Vagina (tissue), 2 donors: ENCODE results near the gene RASD1. TPM values are rescaled to one million over a fixed set of nuclear protein-coding genes. Genes with fewer than 3 reads are reported as not detected.
"Not testable (repeated sequence)": the region's sequence is repeated elsewhere in the genome, so short reads cannot be mapped to it uniquely, and the experiment has no call there.

ENCODE experiments used
- DNase-seq, 2 donors: peaks; one replicate each; pipeline ENCODE4 v3.0.0-alpha.2; 2017; ENCODE audit errors: extremely low spot score in 2 of 2
- H3K27ac ChIP-seq: fragments of 200-600 bp; sonication (generic); one replicate; pipeline ENCODE4 v1.5.1; 2019
- H3K27me3 ChIP-seq: fragments of 200-600 bp; sonication (generic); one replicate; pipeline ENCODE4 v1.5.1; 2019
- H3K36me3 ChIP-seq, 2 donors: fragments of 200-600 bp; sonication (generic); one replicate each; pipeline ENCODE4 v1.5.1; 2017 to 2019
- H3K4me1 ChIP-seq: fragments of 200-600 bp; sonication (generic); one replicate; pipeline ENCODE4 v1.5.1; 2019
- H3K4me3 ChIP-seq, 2 donors: fragments of 200-600 bp; sonication (generic); 1 replicate in 1 of 2; 2 replicates in 1 of 2; pipeline ENCODE4 v1.5.1; 2016 to 2019
- H3K9me3 ChIP-seq: fragments of 200-600 bp; sonication (generic); one replicate; pipeline ENCODE4 v1.5.1; 2019
- POLR2A ChIP-seq, 2 donors: fragments of 450-650 bp; IDR thresholded peaks; one replicate each; pipeline ENCODE4 v1.6.1; 2017; ENCODE audit warnings: antibody characterized with exemption in 2 of 2, mild to moderate bottlenecking in 2 of 2, moderate library complexity in 2 of 2
- POLR2AphosphoS5 ChIP-seq, 2 donors: sonication (generic); formaldehyde crosslinking; IDR thresholded peaks; one replicate each; pipeline ENCODE4 v1.9.0; 2017; ENCODE audit warnings: antibody characterized with exemption in 2 of 2, mild to moderate bottlenecking in 2 of 2, low read depth in 1 of 2; ENCODE audit not compliant: insufficient read depth in 1 of 2
- intact Hi-C: fragments of 100-400 bp; cut with DNase I; formaldehyde crosslinking; loops from one replicate; pipeline ENCODE4 v1.15.1; 2023
- total RNA-seq: library from RNA; depleted of rRNA; stranded (reverse); fragments of >200 nt; gene quantifications from one replicate; pipeline ENCODE4 v1.2.3, GENCODE V29; 2016
- TF ChIP-seq, protein P1 (sequence below), 3 experiments: fragments of 450-650 bp in 2 of 3; fragments of 200-600 bp in 1 of 3; sonication (generic) in 1 of 3; IDR thresholded peaks; one replicate each; pipeline ENCODE4 v1.5.1; 2017 to 2019; ENCODE audit warnings: antibody characterized with exemption in 3 of 3, mild to moderate bottlenecking in 2 of 3, moderate library complexity in 2 of 3

The RASD1 gene
- total RNA-seq, 1 donor from 2014 or later = 227 TPM

DNA sequence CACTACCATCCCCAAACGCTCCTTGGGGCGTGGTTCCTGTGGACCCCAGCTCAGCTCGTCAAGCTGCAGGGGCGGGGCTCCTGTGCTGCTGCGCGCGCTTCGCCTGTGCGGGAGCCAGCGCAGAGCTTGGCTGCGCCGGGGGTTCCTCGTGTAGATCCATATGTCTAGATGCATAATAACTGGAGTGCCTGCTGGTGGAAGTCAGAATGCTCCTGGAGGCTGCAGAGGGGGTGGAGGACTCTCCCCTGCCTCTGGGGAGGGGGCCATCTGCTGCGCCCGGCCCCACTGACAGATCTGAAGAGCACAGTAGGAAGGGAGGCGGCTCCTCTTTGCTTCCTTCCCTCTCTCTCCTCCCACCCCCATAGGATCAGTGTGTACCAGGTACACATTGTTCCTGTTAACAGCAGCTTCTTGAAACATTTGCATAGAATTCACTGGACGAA is 4.6 kb downstream of the RASD1 start:
- Histone ChIP-seq H3K27me3 (no peaks in the 10 kb centered on the region), H3K9me3 (no peaks in the 10 kb centered on the region), H3K4me1 (peaks cover 27% of the 10 kb centered on the region), H3K4me3 (no peak overlapping the region), H3K36me3 (peaks cover 0 to 22% of the 10 kb centered on the region in 2 donors), H3K27ac (no peak overlapping the region)
- intact Hi-C loops = loop anchor here (10.0 kb wide), 1 partner anchor 123 kb away; no protein-coding TSS in a partner anchor
- DNase-seq = no peak
- TF ChIP-seq POLR2AphosphoS5 (IDR thresholded peaks at IDR 0.05; ENCODE audit: insufficient read depth in 1 of 2, low read depth in 1 of 2) = no peak
- TF ChIP-seq, protein P1, sequence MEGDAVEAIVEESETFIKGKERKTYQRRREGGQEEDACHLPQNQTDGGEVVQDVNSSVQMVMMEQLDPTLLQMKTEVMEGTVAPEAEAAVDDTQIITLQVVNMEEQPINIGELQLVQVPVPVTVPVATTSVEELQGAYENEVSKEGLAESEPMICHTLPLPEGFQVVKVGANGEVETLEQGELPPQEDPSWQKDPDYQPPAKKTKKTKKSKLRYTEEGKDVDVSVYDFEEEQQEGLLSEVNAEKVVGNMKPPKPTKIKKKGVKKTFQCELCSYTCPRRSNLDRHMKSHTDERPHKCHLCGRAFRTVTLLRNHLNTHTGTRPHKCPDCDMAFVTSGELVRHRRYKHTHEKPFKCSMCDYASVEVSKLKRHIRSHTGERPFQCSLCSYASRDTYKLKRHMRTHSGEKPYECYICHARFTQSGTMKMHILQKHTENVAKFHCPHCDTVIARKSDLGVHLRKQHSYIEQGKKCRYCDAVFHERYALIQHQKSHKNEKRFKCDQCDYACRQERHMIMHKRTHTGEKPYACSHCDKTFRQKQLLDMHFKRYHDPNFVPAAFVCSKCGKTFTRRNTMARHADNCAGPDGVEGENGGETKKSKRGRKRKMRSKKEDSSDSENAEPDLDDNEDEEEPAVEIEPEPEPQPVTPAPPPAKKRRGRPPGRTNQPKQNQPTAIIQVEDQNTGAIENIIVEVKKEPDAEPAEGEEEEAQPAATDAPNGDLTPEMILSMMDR (IDR thresholded peaks at IDR 0.05) = no peak
- TF ChIP-seq POLR2A (IDR thresholded peaks at IDR 0.05) = no peak

DNA sequence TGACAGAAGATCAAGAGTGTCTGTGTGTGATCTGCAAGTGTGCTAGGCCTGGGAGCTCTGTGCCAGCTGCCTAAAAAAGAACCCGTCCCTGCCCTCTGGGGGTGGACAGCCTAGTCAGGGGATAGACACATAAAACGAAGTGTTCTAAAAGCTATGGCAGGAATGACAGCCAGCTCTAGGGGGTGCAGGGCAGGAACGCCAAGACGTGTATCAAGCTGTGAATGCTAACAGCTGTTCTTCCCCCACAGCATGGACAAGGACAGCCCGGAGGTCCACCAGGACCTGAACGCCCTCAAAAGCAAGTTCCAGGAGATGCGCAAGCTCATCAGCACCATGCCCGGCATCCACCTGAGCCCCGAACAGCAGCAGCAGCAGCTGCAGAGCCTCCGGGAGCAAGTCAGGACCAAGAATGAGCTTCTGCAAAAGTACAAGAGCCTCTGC is 5.1 kb downstream of the RASD1 start:
- peaks cover 0 to 22% of the 10 kb centered on the region in 2 donors for H3K36me3 ChIP-seq
- no peak for TF ChIP-seq POLR2AphosphoS5 (IDR thresholded peaks at IDR 0.05; ENCODE audit: insufficient read depth in 1 of 2, low read depth in 1 of 2)
- TF ChIP-seq POLR2A (IDR thresholded peaks at IDR 0.05) = no peak
- TF ChIP-seq, protein P1 (IDR thresholded peaks at IDR 0.05) = no peak
- no peak for DNase-seq
- no peak overlapping the region for H3K4me3 ChIP-seq
- intact Hi-C loops = loop anchor here (10.0 kb wide), 1 partner anchor 124 kb away; no protein-coding TSS in a partner anchor
- H3K4me1 ChIP-seq = peaks cover 25% of the 10 kb centered on the region
- H3K9me3 ChIP-seq = no peaks in the 10 kb centered on the region
- H3K27ac ChIP-seq = no peak overlapping the region
- no peaks in the 10 kb centered on the region for H3K27me3 ChIP-seq

GRCh38 chr17:17487998-17488397 is 8.2 kb downstream of the RASD1 start:
- no peak overlapping the region for H3K27ac ChIP-seq
- peaks cover 0 to 22% of the 10 kb centered on the region in 2 donors for H3K36me3 ChIP-seq
- DNase-seq = no peak
- no peak overlapping the region for H3K4me3 ChIP-seq
- peaks cover 11% of the 10 kb centered on the region for H3K4me1 ChIP-seq
- TF ChIP-seq POLR2A (IDR thresholded peaks at IDR 0.05) = no peak
- TF ChIP-seq, protein P1 (IDR thresholded peaks at IDR 0.05) = no peak
- TF ChIP-seq POLR2AphosphoS5 (IDR thresholded peaks at IDR 0.05; ENCODE audit: insufficient read depth in 1 of 2, low read depth in 1 of 2) = no peak
- H3K9me3 ChIP-seq = no peaks in the 10 kb centered on the region
- H3K27me3 ChIP-seq = no peaks in the 10 kb centered on the region
- intact Hi-C loops = no loop called here

DNA sequence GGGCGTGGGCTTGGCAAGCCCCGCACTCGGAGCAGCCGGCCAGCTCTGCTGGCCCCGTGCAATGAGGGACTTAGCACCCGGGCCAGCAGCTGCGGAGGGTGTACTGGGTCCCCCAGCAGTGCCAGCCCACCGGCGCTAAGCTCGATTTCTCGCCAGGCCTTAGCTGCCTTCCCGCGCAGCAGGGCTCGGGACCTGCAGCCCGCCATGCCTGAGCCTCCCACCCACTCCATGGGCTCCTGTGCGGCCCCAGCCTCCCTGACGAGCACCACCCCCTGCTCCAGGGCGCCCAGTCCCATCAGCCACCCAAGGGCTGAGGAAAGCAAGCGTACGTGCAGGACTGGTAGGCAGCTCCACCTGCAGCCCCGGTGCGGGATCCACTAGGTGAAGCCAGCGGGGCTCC is 9.8 kb downstream of the RASD1 start:
- H3K4me3 ChIP-seq, H3K9me3 ChIP-seq, H3K27ac ChIP-seq, intact Hi-C loops, H3K27me3 ChIP-seq, DNase-seq: not testable (repeated sequence)
- H3K36me3 ChIP-seq = peaks cover 0 to 13% of the 10 kb centered on the region in 2 donors
- H3K4me1 ChIP-seq = peaks cover 19% of the 10 kb centered on the region

DNA sequence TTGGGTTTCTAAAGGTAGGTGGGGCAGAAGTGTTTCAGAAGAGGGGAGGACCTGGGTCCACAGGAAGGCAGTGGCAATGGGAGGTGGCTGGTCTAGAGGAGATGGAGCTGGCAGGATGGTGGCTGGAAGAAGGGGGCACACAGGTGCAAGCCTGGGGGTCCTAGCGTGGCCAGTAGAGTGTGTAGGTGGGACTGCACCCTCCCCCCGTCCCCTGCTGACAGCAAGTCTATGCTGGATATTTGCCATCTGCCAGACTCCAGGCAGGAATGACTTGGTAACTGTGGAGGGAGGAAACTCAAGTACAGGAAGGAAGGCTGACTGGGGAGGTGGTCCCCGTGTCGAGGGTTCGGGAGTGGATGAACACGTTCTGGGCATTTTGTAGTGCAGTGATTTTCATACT is 10.8 kb downstream of the RASD1 start:
- peaks cover 27% of the 10 kb centered on the region for H3K4me1 ChIP-seq
- H3K9me3 ChIP-seq = no peaks in the 10 kb centered on the region
- TF ChIP-seq, protein P1 (IDR thresholded peaks at IDR 0.05) = no peak
- no peak for TF ChIP-seq POLR2AphosphoS5 (IDR thresholded peaks at IDR 0.05; ENCODE audit: insufficient read depth in 1 of 2, low read depth in 1 of 2)
- no peak for TF ChIP-seq POLR2A (IDR thresholded peaks at IDR 0.05)
- DNase-seq = no peak
- H3K27me3 ChIP-seq = no peaks in the 10 kb centered on the region
- H3K4me3 ChIP-seq = no peak overlapping the region
- no peak overlapping the region for H3K27ac ChIP-seq
- intact Hi-C loops = no loop called here
- peaks cover 0 to 9% of the 10 kb centered on the region in 2 donors for H3K36me3 ChIP-seq
